Keratinocyte (primary cell): ENCODE results near the gene TFR2.

ENCODE experiments used
- EZH2 ChIP-seq: IDR thresholded peaks from one replicate; pipeline ENCODE4 v1.6.1; 2012; ENCODE audit warnings: inconsistent platforms, mild to moderate bottlenecking, low read length, moderate library complexity
- TF ChIP-seq, protein P1 (sequence below), 3 experiments: IDR thresholded peaks in 1 of 3; conservative IDR thresholded peaks in 1 of 3; optimal IDR thresholded peaks in 1 of 3; 2 replicates in 2 of 3; 3 replicates in 1 of 3; pipeline versions ENCODE3 to v1.5.1; 2011; ENCODE audit warnings: low read length in 3 of 3, mild to moderate bottlenecking in 3 of 3, moderate library complexity in 2 of 3, control low read depth in 1 of 3, inconsistent platforms in 1 of 3; ENCODE audit not compliant: insufficient read depth in 2 of 3; ENCODE audit errors: extremely low read depth in 1 of 3

DNA sequence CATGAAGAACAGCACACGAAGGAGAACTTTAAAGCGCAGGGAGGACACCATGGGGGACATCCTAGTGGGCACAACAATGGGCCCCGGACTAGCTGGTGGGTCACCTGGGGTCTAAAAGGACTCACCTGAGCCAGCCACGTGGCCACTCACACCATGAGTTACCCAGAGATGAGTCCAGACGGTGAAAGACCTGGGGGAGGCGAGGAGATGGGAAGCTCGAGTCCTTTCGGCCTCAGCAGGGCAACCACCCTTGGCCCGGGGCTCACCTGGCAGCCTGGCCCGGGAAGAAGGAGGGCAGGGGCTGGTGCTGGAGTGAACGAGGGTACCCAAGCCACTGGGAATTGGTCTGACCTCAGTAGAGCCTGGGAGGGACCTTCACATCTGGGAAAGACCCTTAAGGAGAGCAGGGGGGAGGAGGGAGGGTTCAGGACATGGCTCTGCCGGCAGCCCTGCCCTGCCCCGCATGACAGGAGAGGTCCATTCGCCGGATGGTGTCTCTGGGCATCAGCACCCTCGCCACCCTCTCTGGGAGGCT is 47.0 kb upstream of the TFR2 start:
- TF ChIP-seq, protein P1, sequence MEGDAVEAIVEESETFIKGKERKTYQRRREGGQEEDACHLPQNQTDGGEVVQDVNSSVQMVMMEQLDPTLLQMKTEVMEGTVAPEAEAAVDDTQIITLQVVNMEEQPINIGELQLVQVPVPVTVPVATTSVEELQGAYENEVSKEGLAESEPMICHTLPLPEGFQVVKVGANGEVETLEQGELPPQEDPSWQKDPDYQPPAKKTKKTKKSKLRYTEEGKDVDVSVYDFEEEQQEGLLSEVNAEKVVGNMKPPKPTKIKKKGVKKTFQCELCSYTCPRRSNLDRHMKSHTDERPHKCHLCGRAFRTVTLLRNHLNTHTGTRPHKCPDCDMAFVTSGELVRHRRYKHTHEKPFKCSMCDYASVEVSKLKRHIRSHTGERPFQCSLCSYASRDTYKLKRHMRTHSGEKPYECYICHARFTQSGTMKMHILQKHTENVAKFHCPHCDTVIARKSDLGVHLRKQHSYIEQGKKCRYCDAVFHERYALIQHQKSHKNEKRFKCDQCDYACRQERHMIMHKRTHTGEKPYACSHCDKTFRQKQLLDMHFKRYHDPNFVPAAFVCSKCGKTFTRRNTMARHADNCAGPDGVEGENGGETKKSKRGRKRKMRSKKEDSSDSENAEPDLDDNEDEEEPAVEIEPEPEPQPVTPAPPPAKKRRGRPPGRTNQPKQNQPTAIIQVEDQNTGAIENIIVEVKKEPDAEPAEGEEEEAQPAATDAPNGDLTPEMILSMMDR (optimal IDR thresholded peaks at IDR 0.05 in 1 of 3, IDR thresholded peaks at IDR 0.05 in 1 of 3, conservative IDR thresholded peaks at IDR 0.05 in 1 of 3; ENCODE audit: extremely low read depth in 1 of 3, insufficient read depth in 2 of 3, low read length in 3 of 3): no peak
- no peak for TF ChIP-seq EZH2
